ENCODE measurements around the gene IGSF3. TPM values are rescaled to one million over a fixed set of nuclear protein-coding genes. Genes with fewer than 3 reads are reported as not detected.
"Not testable (repeated sequence)": the region's sequence is repeated elsewhere in the genome, so short reads cannot be mapped to it uniquely, and the experiment has no call there.

Gene IGSF3
- total RNA-seq, 1 experiment from 2014 or later, result 5.8 TPM

- peaks cover 7% of the 10 kb centered on the region for H3K36me3 ChIP-seq
- peak within 1 kb of the TSS; percentile 71 for H3K27ac ChIP-seq
- peak within 1 kb of the TSS; percentile 80 for H3K4me3 ChIP-seq
- no peaks in the 10 kb centered on the region for H3K9me3 ChIP-seq (replicated peaks)
- peak; percentile 84 to 86 for DNase-seq (ENCODE audit: low read depth in 1 of 2, low spot score in 2 of 2)
- peaks cover 15% of the 10 kb centered on the region for H3K4me1 ChIP-seq (replicated peaks)
- H3K27me3 ChIP-seq (replicated peaks), result no peaks in the 10 kb centered on the region
Measured at GRCh38 chr1:116570358-116571214, 96.9 kb downstream of the IGSF3 start, which contains the start of gene CD58. TSS of gene CD58 (minus strand) at chr1:116571026. CDS start at chr1:116570972, 54 bp downstream.

DNA sequence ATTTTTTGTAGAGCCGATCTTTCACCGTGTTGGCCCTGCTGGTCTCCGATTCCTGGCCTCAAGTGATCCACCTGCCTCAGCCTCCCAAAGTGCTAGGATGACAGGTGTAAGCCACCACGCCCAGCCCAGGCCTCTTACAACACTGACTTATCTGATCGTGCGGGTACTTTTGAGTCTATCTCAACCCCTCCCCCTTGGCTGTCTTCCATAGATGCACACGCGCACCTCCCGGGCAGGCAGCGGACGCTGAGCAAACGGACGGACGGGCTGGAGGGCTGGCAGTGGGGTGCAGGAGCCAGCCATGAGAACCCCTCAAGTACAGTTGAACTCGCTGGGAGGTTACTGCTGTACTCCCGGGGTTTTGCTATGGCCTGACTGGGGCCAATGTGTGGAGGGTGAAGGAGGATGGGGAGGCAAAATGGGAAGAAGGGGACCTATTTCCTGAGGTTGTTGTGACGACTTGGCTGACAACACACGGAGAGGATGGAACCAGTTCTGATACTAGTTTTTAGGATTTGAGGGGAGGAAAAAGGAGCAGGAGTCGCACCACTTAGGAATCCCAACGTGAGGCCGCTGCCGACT, 97.7 kb downstream of the IGSF3 start:
- no peaks in the 10 kb centered on the region for H3K9me3 ChIP-seq (replicated peaks)
- H3K36me3 ChIP-seq, result peaks cover 7% of the 10 kb centered on the region
- H3K4me1 ChIP-seq (replicated peaks), result peaks cover 15% of the 10 kb centered on the region
- peak overlapping the region; percentile 80 for H3K4me3 ChIP-seq
- DNase-seq (ENCODE audit: low read depth in 1 of 2, low spot score in 2 of 2), result no peak
- H3K27ac ChIP-seq, result no peak overlapping the region
- H3K27me3 ChIP-seq (replicated peaks), result no peaks in the 10 kb centered on the region

DNA sequence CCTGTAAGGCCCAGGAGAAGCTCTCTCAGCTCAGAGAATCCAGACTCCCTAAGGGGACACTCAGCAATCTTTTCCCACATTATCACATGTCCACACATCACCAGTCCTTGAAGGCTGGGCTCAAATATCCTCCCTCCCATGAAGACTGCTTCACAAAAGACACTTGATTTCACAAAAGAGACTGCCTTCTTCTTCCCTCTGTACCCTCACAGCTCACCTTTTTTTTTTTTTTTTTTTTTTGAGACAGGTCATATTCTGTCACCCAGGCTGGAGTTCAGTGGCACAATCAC, 98.2 kb downstream of the IGSF3 start:
- peaks cover 7% of the 10 kb centered on the region for H3K36me3 ChIP-seq
- H3K4me1 ChIP-seq (replicated peaks), result peaks cover 15% of the 10 kb centered on the region
- H3K9me3 ChIP-seq (replicated peaks), result no peaks in the 10 kb centered on the region
- no peaks in the 10 kb centered on the region for H3K27me3 ChIP-seq (replicated peaks)
- no peak for DNase-seq (ENCODE audit: low read depth in 1 of 2, low spot score in 2 of 2)
- no peak overlapping the region for H3K4me3 ChIP-seq
- no peak overlapping the region for H3K27ac ChIP-seq

GRCh38 chr1:116568662-116569380, 98.7 kb downstream of the IGSF3 start:
- no peak overlapping the region for H3K27ac ChIP-seq
- no peak for DNase-seq (ENCODE audit: low read depth in 1 of 2, low spot score in 2 of 2)
- H3K27me3 ChIP-seq (replicated peaks), result no peaks in the 10 kb centered on the region
- peaks cover 15% of the 10 kb centered on the region for H3K4me1 ChIP-seq (replicated peaks)
- H3K4me3 ChIP-seq, result no peak overlapping the region
- H3K9me3 ChIP-seq (replicated peaks), result no peaks in the 10 kb centered on the region
- peaks cover 7% of the 10 kb centered on the region for H3K36me3 ChIP-seq

- DNase-seq (ENCODE audit: low read depth in 1 of 2, low spot score in 2 of 2), result no peak
- no peaks in the 10 kb centered on the region for H3K9me3 ChIP-seq (replicated peaks)
- no peak overlapping the region for H3K27ac ChIP-seq
- H3K27me3 ChIP-seq (replicated peaks), result no peaks in the 10 kb centered on the region
- peaks cover 7% of the 10 kb centered on the region for H3K36me3 ChIP-seq
- peaks cover 15% of the 10 kb centered on the region for H3K4me1 ChIP-seq (replicated peaks)
- no peak overlapping the region for H3K4me3 ChIP-seq
Measured at GRCh38 chr1:116567790-116568661, 99.5 kb downstream of the IGSF3 start.

- no peaks in the 10 kb centered on the region for H3K27me3 ChIP-seq (replicated peaks)
- peaks cover 6% of the 10 kb centered on the region for H3K4me1 ChIP-seq (replicated peaks)
- no peak overlapping the region for H3K27ac ChIP-seq
- no peak overlapping the region for H3K4me3 ChIP-seq
- H3K36me3 ChIP-seq, result peaks cover 3% of the 10 kb centered on the region; the same call in 1 of the 2 replicates
- no peak for DNase-seq (ENCODE audit: low read depth in 1 of 2, low spot score in 2 of 2)
- no peaks in the 10 kb centered on the region for H3K9me3 ChIP-seq (replicated peaks)
Measured at GRCh38 chr1:116565222-116565621, 102.3 kb downstream of the IGSF3 start.

DNA sequence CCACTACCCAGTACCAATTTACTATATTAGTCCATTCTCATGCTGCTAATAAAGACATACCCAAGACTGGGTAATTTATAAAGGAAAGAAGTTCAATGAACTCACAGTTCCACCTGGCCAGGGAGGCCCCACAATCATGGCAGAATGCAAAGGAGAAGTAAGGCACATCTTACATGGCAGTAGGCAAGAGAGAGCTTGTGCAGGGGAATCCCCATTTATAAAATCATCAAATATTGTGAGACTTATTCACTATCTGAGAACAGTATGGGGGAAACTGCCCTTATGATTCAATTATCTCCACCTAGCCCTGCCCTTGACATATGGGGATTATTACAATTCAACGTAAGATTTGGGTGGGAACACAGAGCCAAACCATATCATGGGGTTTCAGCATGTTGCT, 103.1 kb downstream of the IGSF3 start:
- Histone ChIP-seq H3K4me1 (replicated peaks) (no peaks in the 10 kb centered on the region), H3K27me3 (replicated peaks) (no peaks in the 10 kb centered on the region), H3K9me3 (replicated peaks) (no peaks in the 10 kb centered on the region), H3K4me3 (no peak overlapping the region), H3K27ac (no peak overlapping the region), H3K36me3 (no peaks in the 10 kb centered on the region)
- no peak for DNase-seq (ENCODE audit: low read depth in 1 of 2, low spot score in 2 of 2)

- H3K9me3 ChIP-seq (replicated peaks); H3K27ac ChIP-seq; H3K36me3 ChIP-seq; H3K27me3 ChIP-seq (replicated peaks); H3K4me3 ChIP-seq; H3K4me1 ChIP-seq (replicated peaks); DNase-seq (ENCODE audit: low read depth in 1 of 2, low spot score in 2 of 2): not testable (repeated sequence)
Measured at GRCh38 chr1:116562465-116562864, 105.1 kb downstream of the IGSF3 start.

- no peaks in the 10 kb centered on the region for H3K27me3 ChIP-seq (replicated peaks)
- DNase-seq (ENCODE audit: low read depth in 1 of 2, low spot score in 2 of 2), result no peak
- peaks cover 4% of the 10 kb centered on the region for H3K4me1 ChIP-seq (replicated peaks)
- no peaks in the 10 kb centered on the region for H3K36me3 ChIP-seq
- H3K4me3 ChIP-seq, result no peak overlapping the region
- H3K9me3 ChIP-seq (replicated peaks), result no peaks in the 10 kb centered on the region
- no peak overlapping the region for H3K27ac ChIP-seq
Measured at GRCh38 chr1:116561563-116561962, 106.0 kb downstream of the IGSF3 start.

DNA sequence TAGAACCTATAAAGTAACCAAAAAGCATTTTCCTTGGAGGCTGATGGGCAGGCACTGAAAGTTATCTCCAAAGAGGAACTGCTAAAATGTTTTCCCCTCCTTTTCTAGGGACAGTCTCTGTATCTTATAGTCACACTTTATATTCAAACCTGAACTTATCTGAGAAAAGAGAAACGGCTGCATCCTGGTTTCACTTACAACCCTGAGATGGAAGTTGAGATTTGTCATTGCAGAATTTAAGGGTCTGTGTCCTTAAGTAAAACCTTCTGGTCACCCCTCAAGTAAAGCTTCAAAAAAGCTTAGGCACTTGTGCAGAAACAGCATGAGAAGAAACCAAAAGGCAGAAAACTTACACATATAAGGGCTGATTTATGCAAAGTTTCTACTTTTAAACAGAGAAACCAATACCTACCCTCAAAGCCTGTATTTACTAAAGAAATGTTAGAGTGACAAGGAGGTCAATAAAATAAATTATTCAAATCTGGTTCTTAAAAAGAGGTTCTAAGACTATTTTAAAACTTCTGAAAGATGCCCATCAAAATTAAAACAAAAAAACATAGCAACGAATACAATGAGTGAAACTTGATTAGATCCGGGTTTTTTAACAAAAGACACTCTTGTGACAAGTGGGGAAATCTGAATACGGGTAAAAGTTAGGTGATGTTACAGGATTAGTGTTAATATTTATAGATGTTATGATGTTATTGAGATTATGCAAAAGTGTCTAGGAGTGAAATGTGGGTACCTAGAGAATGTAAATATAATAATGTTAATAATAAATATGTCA, 106.6 kb downstream of the IGSF3 start:
- Histone ChIP-seq H3K4me1 (replicated peaks) (peaks cover 8% of the 10 kb centered on the region), H3K27me3 (replicated peaks) (no peaks in the 10 kb centered on the region), H3K4me3 (no peak overlapping the region), H3K36me3 (no peaks in the 10 kb centered on the region), H3K9me3 (replicated peaks) (no peaks in the 10 kb centered on the region), H3K27ac (no peak overlapping the region)
- DNase-seq (ENCODE audit: low read depth in 1 of 2, low spot score in 2 of 2), result no peak

GRCh38 chr1:116559304-116559761, 108.2 kb downstream of the IGSF3 start:
- no peaks in the 10 kb centered on the region for H3K36me3 ChIP-seq
- H3K27ac ChIP-seq, result no peak overlapping the region
- no peak for DNase-seq (ENCODE audit: low read depth in 1 of 2, low spot score in 2 of 2)
- H3K27me3 ChIP-seq (replicated peaks), result no peaks in the 10 kb centered on the region
- no peak overlapping the region for H3K4me3 ChIP-seq
- H3K9me3 ChIP-seq (replicated peaks), result no peaks in the 10 kb centered on the region
- peaks cover 11% of the 10 kb centered on the region for H3K4me1 ChIP-seq (replicated peaks)

GRCh38 chr1:116558571-116558970, 109.0 kb downstream of the IGSF3 start:
- Histone ChIP-seq H3K36me3 (no peaks in the 10 kb centered on the region), H3K4me1 (replicated peaks) (peaks cover 11% of the 10 kb centered on the region), H3K27ac (no peak overlapping the region), H3K4me3 (no peak overlapping the region), H3K9me3 (replicated peaks) (no peaks in the 10 kb centered on the region), H3K27me3 (replicated peaks) (no peaks in the 10 kb centered on the region)
- no peak for DNase-seq (ENCODE audit: low read depth in 1 of 2, low spot score in 2 of 2)

- DNase-seq (ENCODE audit: low read depth in 1 of 2, low spot score in 2 of 2), result no peak
- Histone ChIP-seq H3K36me3 (no peaks in the 10 kb centered on the region), H3K4me1 (replicated peaks) (peaks cover 11% of the 10 kb centered on the region), H3K4me3 (no peak overlapping the region), H3K9me3 (replicated peaks) (no peaks in the 10 kb centered on the region), H3K27ac (no peak overlapping the region), H3K27me3 (replicated peaks) (no peaks in the 10 kb centered on the region)
Measured at GRCh38 chr1:116558140-116558549, 109.4 kb downstream of the IGSF3 start.
